ENCODE results near the gene EPSTI1.
"Not testable (repeated sequence)": the region's sequence is repeated elsewhere in the genome, so short reads cannot be mapped to it uniquely, and the experiment has no call there.

Gene EPSTI1

DNA sequence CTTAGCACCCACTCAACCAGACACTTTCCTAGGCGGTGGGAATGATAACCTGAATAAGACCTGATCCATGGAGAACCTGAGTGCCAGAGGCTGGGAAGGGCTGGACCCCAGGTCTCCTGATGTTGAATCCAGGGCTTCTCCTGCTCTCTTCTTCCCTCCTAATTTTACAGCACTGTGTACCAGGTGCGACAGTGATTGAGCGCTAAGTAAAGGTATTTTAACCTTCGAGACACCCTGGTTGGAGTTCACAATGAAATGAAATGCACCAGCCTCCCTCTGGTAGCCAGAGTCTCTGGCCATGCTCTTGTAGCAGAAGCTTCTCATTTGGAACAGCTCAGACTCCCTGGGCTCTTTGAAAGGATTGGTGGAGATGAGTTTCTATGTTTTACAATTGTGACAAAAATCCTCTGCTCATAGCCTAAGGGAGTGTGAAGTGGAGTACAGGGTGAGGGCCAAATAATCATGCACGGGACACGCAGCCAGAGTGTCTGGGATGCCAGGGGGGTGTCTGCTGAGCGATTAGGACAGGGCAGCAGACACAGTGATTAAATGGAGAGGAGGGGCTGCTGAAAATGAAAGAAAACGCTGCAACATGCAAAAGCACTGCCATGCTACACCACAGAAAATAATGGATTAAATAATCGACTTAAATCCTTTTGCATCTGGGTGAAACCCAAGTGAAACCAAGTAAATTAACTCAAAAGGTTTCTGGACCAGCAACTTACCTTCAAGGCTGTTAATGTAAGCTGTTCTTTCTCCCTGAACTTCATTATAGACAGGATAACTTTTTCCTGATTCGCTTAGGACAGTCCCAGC lies 126.9 kb downstream of the EPSTI1 start:
- H3K27ac ChIP-seq (ENCODE audit: poor library complexity, severe bottlenecking), result no peak overlapping the region
- TF ChIP-seq, protein P1, sequence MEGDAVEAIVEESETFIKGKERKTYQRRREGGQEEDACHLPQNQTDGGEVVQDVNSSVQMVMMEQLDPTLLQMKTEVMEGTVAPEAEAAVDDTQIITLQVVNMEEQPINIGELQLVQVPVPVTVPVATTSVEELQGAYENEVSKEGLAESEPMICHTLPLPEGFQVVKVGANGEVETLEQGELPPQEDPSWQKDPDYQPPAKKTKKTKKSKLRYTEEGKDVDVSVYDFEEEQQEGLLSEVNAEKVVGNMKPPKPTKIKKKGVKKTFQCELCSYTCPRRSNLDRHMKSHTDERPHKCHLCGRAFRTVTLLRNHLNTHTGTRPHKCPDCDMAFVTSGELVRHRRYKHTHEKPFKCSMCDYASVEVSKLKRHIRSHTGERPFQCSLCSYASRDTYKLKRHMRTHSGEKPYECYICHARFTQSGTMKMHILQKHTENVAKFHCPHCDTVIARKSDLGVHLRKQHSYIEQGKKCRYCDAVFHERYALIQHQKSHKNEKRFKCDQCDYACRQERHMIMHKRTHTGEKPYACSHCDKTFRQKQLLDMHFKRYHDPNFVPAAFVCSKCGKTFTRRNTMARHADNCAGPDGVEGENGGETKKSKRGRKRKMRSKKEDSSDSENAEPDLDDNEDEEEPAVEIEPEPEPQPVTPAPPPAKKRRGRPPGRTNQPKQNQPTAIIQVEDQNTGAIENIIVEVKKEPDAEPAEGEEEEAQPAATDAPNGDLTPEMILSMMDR (IDR thresholded peaks at IDR 0.05; ENCODE audit: poor library complexity, severe bottlenecking), result no peak
- H3K36me3 ChIP-seq (ENCODE audit: low read depth), result no peaks in the 10 kb centered on the region
- no peak for DNase-seq (ENCODE audit: low spot score)
- no peaks in the 10 kb centered on the region for H3K4me1 ChIP-seq (ENCODE audit: insufficient read depth, poor library complexity, severe bottlenecking)
- no peaks in the 10 kb centered on the region for H3K27me3 ChIP-seq (ENCODE audit: insufficient read depth, poor library complexity, severe bottlenecking)
- no peaks in the 10 kb centered on the region for H3K9me3 ChIP-seq (ENCODE audit: severe bottlenecking)
- ATAC-seq (ENCODE audit: low read depth), result no peak
- no peak overlapping the region for H3K4me3 ChIP-seq (ENCODE audit: severe bottlenecking)

DNA sequence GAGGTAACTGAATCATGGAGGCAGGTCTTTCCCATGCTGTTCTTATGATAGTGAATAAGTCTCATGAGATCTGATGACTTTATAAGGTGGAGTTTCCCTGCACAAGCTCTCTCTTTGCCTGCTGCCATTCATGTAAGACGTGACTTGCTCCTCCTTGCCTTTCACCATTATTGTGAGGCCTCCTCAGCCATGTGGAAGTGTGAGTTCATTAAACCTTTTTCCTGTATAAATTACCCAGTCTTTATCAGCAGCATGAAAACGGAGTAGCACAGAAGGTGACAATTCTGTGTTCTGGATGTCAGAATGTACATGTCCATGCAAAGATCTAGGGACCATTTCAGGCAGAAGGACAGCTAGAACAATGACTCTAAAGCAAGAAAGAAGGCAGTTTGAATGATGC lies 129.7 kb downstream of the EPSTI1 start:
- DNase-seq (ENCODE audit: low spot score); H3K27me3 ChIP-seq (ENCODE audit: insufficient read depth, poor library complexity, severe bottlenecking); H3K4me1 ChIP-seq (ENCODE audit: insufficient read depth, poor library complexity, severe bottlenecking); H3K27ac ChIP-seq (ENCODE audit: poor library complexity, severe bottlenecking); H3K4me3 ChIP-seq (ENCODE audit: severe bottlenecking); H3K9me3 ChIP-seq (ENCODE audit: severe bottlenecking); ATAC-seq (ENCODE audit: low read depth); H3K36me3 ChIP-seq (ENCODE audit: low read depth): not testable (repeated sequence)

DNA sequence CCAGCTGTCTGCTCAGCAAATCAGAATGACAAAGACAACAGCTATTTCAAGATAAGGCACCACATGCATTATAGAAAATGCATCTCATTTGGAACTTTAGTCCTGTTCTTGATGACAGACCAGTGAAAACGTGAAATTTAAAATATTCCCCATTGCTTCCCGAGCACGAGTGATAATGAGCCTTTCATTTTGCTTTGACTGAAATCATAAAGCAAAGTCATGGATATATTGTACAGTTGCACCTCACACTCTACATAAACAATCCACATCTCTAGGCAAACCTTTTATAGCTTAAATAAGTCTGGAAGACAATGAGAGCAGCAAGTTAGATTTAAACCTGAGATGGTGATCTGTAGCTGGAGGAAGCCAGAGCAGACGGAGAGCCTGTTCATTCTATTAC lies 131.6 kb downstream of the EPSTI1 start:
- Histone ChIP-seq H3K36me3 (ENCODE audit: low read depth) (no peaks in the 10 kb centered on the region), H3K27ac (ENCODE audit: poor library complexity, severe bottlenecking) (no peak overlapping the region), H3K4me1 (ENCODE audit: insufficient read depth, poor library complexity, severe bottlenecking) (no peaks in the 10 kb centered on the region), H3K27me3 (ENCODE audit: insufficient read depth, poor library complexity, severe bottlenecking) (no peaks in the 10 kb centered on the region), H3K9me3 (ENCODE audit: severe bottlenecking) (no peaks in the 10 kb centered on the region), H3K4me3 (ENCODE audit: severe bottlenecking) (no peak overlapping the region)
- TF ChIP-seq, protein P1 (IDR thresholded peaks at IDR 0.05; ENCODE audit: poor library complexity, severe bottlenecking), result no peak
- no peak for DNase-seq (ENCODE audit: low spot score)
- no peak for ATAC-seq (ENCODE audit: low read depth)

DNA sequence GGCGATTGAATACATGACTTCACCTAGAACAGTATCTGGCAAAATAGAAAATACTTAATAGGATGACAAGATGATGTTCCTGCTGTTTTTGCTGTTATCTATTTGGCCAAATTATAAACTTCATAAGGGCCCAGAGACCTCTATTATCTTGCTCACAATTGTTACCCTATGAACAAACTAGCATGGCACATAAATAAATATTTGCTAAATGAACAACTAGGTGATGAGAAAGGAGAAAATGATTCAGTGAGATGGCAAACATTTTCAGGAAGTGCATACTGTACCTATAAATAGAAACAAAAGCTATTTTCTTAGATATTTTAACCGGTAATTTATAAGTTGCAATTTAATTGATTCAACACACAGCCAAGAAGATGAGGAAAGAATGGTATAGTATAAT lies 132.3 kb downstream of the EPSTI1 start:
- TF ChIP-seq, protein P1 (IDR thresholded peaks at IDR 0.05; ENCODE audit: poor library complexity, severe bottlenecking), result no peak
- DNase-seq (ENCODE audit: low spot score) (no peak), ATAC-seq (ENCODE audit: low read depth) (no peak)
- Histone ChIP-seq H3K27me3 (ENCODE audit: insufficient read depth, poor library complexity, severe bottlenecking) (no peaks in the 10 kb centered on the region), H3K9me3 (ENCODE audit: severe bottlenecking) (no peaks in the 10 kb centered on the region), H3K36me3 (ENCODE audit: low read depth) (no peaks in the 10 kb centered on the region), H3K4me3 (ENCODE audit: severe bottlenecking) (no peak overlapping the region), H3K27ac (ENCODE audit: poor library complexity, severe bottlenecking) (no peak overlapping the region), H3K4me1 (ENCODE audit: insufficient read depth, poor library complexity, severe bottlenecking) (no peaks in the 10 kb centered on the region)

DNA sequence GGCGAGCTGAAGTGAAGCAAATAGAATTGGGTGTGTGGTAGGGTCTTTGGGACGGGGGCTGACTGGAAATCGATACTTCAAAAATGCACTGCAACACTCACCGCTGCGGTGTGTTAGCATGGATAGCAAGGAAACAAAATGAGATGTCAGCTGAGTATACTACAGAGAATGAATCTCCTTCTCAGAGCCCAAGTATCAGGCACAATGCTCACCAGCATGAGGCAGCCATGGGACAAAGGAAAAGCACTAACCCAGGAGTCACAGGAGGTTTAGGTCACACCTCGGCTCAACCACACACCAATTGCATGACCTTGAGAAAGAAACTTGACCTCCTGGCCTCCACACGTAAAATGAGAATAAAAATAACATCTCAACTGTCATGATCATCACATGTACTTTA lies 136.6 kb downstream of the EPSTI1 start:
- no peaks in the 10 kb centered on the region for H3K9me3 ChIP-seq (ENCODE audit: severe bottlenecking)
- H3K4me3 ChIP-seq (ENCODE audit: severe bottlenecking), result no peak overlapping the region
- no peaks in the 10 kb centered on the region for H3K4me1 ChIP-seq (ENCODE audit: insufficient read depth, poor library complexity, severe bottlenecking)
- ATAC-seq (ENCODE audit: low read depth), result no peak
- H3K36me3 ChIP-seq (ENCODE audit: low read depth), result no peaks in the 10 kb centered on the region
- TF ChIP-seq, protein P1 (IDR thresholded peaks at IDR 0.05; ENCODE audit: poor library complexity, severe bottlenecking), result no peak
- DNase-seq (ENCODE audit: low spot score), result no peak
- no peak overlapping the region for H3K27ac ChIP-seq (ENCODE audit: poor library complexity, severe bottlenecking)
- no peaks in the 10 kb centered on the region for H3K27me3 ChIP-seq (ENCODE audit: insufficient read depth, poor library complexity, severe bottlenecking)
